ENCODE measurements around the gene ARMC3. TPM values are rescaled to one million over a fixed set of nuclear protein-coding genes. Genes with fewer than 3 reads are reported as not detected.

The ARMC3 gene
- total RNA-seq, 1 experiment from 2014 or later: 4.0 TPM

GRCh38 chr10:22978918-22979317, 51.1 kb downstream of the ARMC3 start:
- DNase-seq (ENCODE audit: low read depth): no peak
- in situ Hi-C loops (cut with HindIII; ENCODE audit: low pct_unique_long_range_greater_than_20kb, low sequenced_read_pairs): loop anchor here (25.0 kb wide), 1 partner anchor 392 kb away; no protein-coding TSS in a partner anchor

GRCh38 chr10:22980822-22981221, 53.0 kb downstream of the ARMC3 start:
- in situ Hi-C loops (cut with HindIII; ENCODE audit: low pct_unique_long_range_greater_than_20kb, low sequenced_read_pairs): loop anchor here (25.0 kb wide), 1 partner anchor 394 kb away; no protein-coding TSS in a partner anchor
- DNase-seq (ENCODE audit: low read depth): no peak

- in situ Hi-C loops (cut with HindIII; ENCODE audit: low pct_unique_long_range_greater_than_20kb, low sequenced_read_pairs): loop anchor here (25.0 kb wide), 1 partner anchor 397 kb away; no protein-coding TSS in a partner anchor
These were observed 56.2 kb downstream of the ARMC3 start for GRCh38 chr10:22984066-22984465.

GRCh38 chr10:22986771-22987542, 59.1 kb downstream of the ARMC3 start:
- peak; percentile 43 for DNase-seq (ENCODE audit: low read depth)
- in situ Hi-C loops (cut with HindIII; ENCODE audit: low pct_unique_long_range_greater_than_20kb, low sequenced_read_pairs): loop anchor here (25.0 kb wide), 1 partner anchor 400 kb away; no protein-coding TSS in a partner anchor

More at GRCh38 chr10:22984066-22984465, 56.2 kb downstream of the ARMC3 start:
- no peak for DNase-seq (ENCODE audit: low read depth)

GRCh38 chr10:22988581-22989360, 60.9 kb downstream of the ARMC3 start:
- peak; percentile 63 for DNase-seq (ENCODE audit: low read depth)
- in situ Hi-C loops (cut with HindIII; ENCODE audit: low pct_unique_long_range_greater_than_20kb, low sequenced_read_pairs): loop anchor here (25.0 kb wide), 1 partner anchor 401 kb away; no protein-coding TSS in a partner anchor

GRCh38 chr10:22990443-22990842, 62.6 kb downstream of the ARMC3 start:
- in situ Hi-C loops (cut with HindIII; ENCODE audit: low pct_unique_long_range_greater_than_20kb, low sequenced_read_pairs): loop anchor here (25.0 kb wide), 1 partner anchor 403 kb away; no protein-coding TSS in a partner anchor

GRCh38 chr10:22992075-22992474, 64.2 kb downstream of the ARMC3 start:
- in situ Hi-C loops (cut with HindIII; ENCODE audit: low pct_unique_long_range_greater_than_20kb, low sequenced_read_pairs): loop anchor here (25.0 kb wide), 1 partner anchor 405 kb away; no protein-coding TSS in a partner anchor

More at GRCh38 chr10:22990443-22990842, 62.6 kb downstream of the ARMC3 start:
- DNase-seq (ENCODE audit: low read depth): no peak

GRCh38 chr10:22992621-22993020, 64.8 kb downstream of the ARMC3 start:
- no peak for DNase-seq (ENCODE audit: low read depth)
- in situ Hi-C loops (cut with HindIII; ENCODE audit: low pct_unique_long_range_greater_than_20kb, low sequenced_read_pairs): loop anchor here (25.0 kb wide), 1 partner anchor 405 kb away; no protein-coding TSS in a partner anchor

More at GRCh38 chr10:22992075-22992474, 64.2 kb downstream of the ARMC3 start:
- DNase-seq (ENCODE audit: low read depth): no peak

- in situ Hi-C loops (cut with HindIII; ENCODE audit: low pct_unique_long_range_greater_than_20kb, low sequenced_read_pairs): loop anchor here (25.0 kb wide), 1 partner anchor 406 kb away; no protein-coding TSS in a partner anchor
- no peak for DNase-seq (ENCODE audit: low read depth)
These were observed 65.5 kb downstream of the ARMC3 start for GRCh38 chr10:22993314-22993713.

GRCh38 chr10:22997096-22997495, 69.2 kb downstream of the ARMC3 start:
- in situ Hi-C loops (cut with HindIII; ENCODE audit: low pct_unique_long_range_greater_than_20kb, low sequenced_read_pairs): loop anchor here (25.0 kb wide), 1 partner anchor 410 kb away; no protein-coding TSS in a partner anchor
- peak; percentile 7 for DNase-seq (ENCODE audit: low read depth)

- in situ Hi-C loops (cut with HindIII; ENCODE audit: low pct_unique_long_range_greater_than_20kb, low sequenced_read_pairs): loop anchor here (25.0 kb wide), 1 partner anchor 411 kb away; no protein-coding TSS in a partner anchor
- no peak for DNase-seq (ENCODE audit: low read depth)
These were observed 70.2 kb downstream of the ARMC3 start for GRCh38 chr10:22998091-22998490.

- in situ Hi-C loops (cut with HindIII; ENCODE audit: low pct_unique_long_range_greater_than_20kb, low sequenced_read_pairs): loop anchor here (25.0 kb wide), 1 partner anchor 413 kb away; no protein-coding TSS in a partner anchor
- no peak for DNase-seq (ENCODE audit: low read depth)
These were observed 72.1 kb downstream of the ARMC3 start for GRCh38 chr10:22999942-23000341.

- DNase-seq (ENCODE audit: low read depth): no peak
- in situ Hi-C loops (cut with HindIII; ENCODE audit: low pct_unique_long_range_greater_than_20kb, low sequenced_read_pairs): no loop called here
These were observed 74.2 kb downstream of the ARMC3 start for GRCh38 chr10:23001901-23002516.

- in situ Hi-C loops (cut with HindIII; ENCODE audit: low pct_unique_long_range_greater_than_20kb, low sequenced_read_pairs): no loop called here
- no peak for DNase-seq (ENCODE audit: low read depth)
These were observed 77.3 kb downstream of the ARMC3 start for GRCh38 chr10:23005150-23005549.

GRCh38 chr10:23013581-23014335, 85.9 kb downstream of the ARMC3 start:
- in situ Hi-C loops (cut with HindIII; ENCODE audit: low pct_unique_long_range_greater_than_20kb, low sequenced_read_pairs): no loop called here
- DNase-seq (ENCODE audit: low read depth): no peak

GRCh38 chr10:23015021-23015707, 87.3 kb downstream of the ARMC3 start:
- in situ Hi-C loops (cut with HindIII; ENCODE audit: low pct_unique_long_range_greater_than_20kb, low sequenced_read_pairs): no loop called here
- no peak for DNase-seq (ENCODE audit: low read depth)

- no peak for DNase-seq (ENCODE audit: low read depth)
- in situ Hi-C loops (cut with HindIII; ENCODE audit: low pct_unique_long_range_greater_than_20kb, low sequenced_read_pairs): no loop called here
These were observed 88.8 kb downstream of the ARMC3 start for GRCh38 chr10:23016636-23017035.

Measured in Caki2 (cell line).